HG03175 (cell line): ENCODE measurements around the gene LSR.

ENCODE experiments used
- ATAC-seq: cut with Tn5 transposase; IDR thresholded peaks from one replicate; pipeline ENCODE4 v1.9.1; 2021; ENCODE audit warnings: mild to moderate bottlenecking, moderate library complexity; ENCODE audit not compliant: unreplicated experiment

The LSR gene

GRCh38 chr19:35248310-35249145 is at the start of gene LSR:
Gene LSR (plus strand): TSS chr19:35249002. CDS start chr19:35249023, 21 bp downstream.
- ATAC-seq = peak; percentile 80

GRCh38 chr19:35199481-35199880 is 49.3 kb upstream of the LSR start:
- no peak for ATAC-seq

- ATAC-seq = no peak
Observed at GRCh38 chr19:35202722-35203688, 45.8 kb upstream of the LSR start.

GRCh38 chr19:35204799-35205732 is 43.7 kb upstream of the LSR start:
- ATAC-seq = peak; percentile 67

GRCh38 chr19:35205733-35206323 is 43.0 kb upstream of the LSR start:
- ATAC-seq = no peak

- no peak for ATAC-seq
Observed at GRCh38 chr19:35206379-35206778, 42.4 kb upstream of the LSR start.

- no peak for ATAC-seq
Observed at GRCh38 chr19:35206855-35207254, 41.9 kb upstream of the LSR start.

- no peak for ATAC-seq
Observed at GRCh38 chr19:35207391-35207871, 41.4 kb upstream of the LSR start.

GRCh38 chr19:35208121-35208520 is 40.7 kb upstream of the LSR start:
- no peak for ATAC-seq

GRCh38 chr19:35209646-35210045 is 39.2 kb upstream of the LSR start:
- no peak for ATAC-seq

GRCh38 chr19:35211545-35212230 is 37.1 kb upstream of the LSR start:
- no peak for ATAC-seq

GRCh38 chr19:35212241-35212640 is 36.6 kb upstream of the LSR start:
- no peak for ATAC-seq

GRCh38 chr19:35213663-35214632 is 34.9 kb upstream of the LSR start:
- ATAC-seq = peak; percentile 61

GRCh38 chr19:35214766-35215422 is 33.9 kb upstream of the LSR start:
- ATAC-seq = no peak

GRCh38 chr19:35216016-35216832 is 32.6 kb upstream of the LSR start:
- ATAC-seq = no peak

GRCh38 chr19:35216833-35217648 is 31.8 kb upstream of the LSR start:
- no peak for ATAC-seq
